Astrocyte of the cerebellum (primary cell): ENCODE measurements around the gene SEPTIN1.

Experiments used
- DNase-seq: peaks from one replicate; pipeline ENCODE4 v3.0.0-alpha.2; 2011; ENCODE audit warnings: low read depth
- H3K4me3 ChIP-seq: 2 replicates; pipeline ENCODE4 v1.5.1; 2011; ENCODE audit warnings: mild to moderate bottlenecking, low read depth, low read length, moderate library complexity
- in situ Hi-C: cut with HindIII; loops from 2 replicates; pipeline ENCODE4 v1.10.0; 2017; ENCODE audit warnings: low sequenced_read_pairs
- TF ChIP-seq, protein P1 (sequence below): IDR thresholded peaks from 2 replicates; pipeline ENCODE4 v1.5.1; 2012; ENCODE audit warnings: low read length, low read depth, moderate library complexity, mild to moderate bottlenecking; ENCODE audit errors: missing control alignments

The SEPTIN1 gene

DNA sequence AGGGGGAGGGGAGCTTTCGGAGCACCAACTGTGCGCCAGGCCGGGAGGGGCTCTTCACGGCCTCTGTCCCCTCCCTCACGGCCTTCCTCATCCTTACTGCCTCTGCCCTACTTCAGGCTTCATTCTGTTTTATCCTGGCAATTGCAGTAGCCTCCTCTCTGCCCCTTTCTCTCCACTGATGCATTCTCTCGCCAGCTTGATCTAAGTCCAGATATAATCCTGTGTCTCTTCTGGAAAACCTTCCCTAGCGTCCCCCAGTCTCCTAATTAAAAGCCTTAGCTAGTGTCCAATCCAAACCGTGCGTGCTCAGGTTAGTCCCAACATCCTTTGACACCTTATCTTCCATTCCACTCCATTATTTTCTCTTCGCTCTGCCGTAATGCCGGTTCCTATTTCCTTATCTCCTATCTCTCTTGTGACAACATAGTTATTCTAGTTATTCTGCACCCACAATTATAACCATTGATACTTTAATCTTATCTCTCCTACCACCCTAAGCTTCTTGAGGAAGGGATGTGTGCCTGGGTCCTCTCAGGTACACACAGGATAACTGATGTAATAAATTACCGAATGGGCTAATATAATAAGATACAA, 13.7 kb upstream of the SEPTIN1 start:
- in situ Hi-C loops: loop anchor here (10.0 kb wide), 1 partner anchor 321 kb away; the partner anchor contains the start of gene PPP4C
- DNase-seq: no peak
- peak overlapping the region; percentile 70 for H3K4me3 ChIP-seq
- TF ChIP-seq, protein P1, sequence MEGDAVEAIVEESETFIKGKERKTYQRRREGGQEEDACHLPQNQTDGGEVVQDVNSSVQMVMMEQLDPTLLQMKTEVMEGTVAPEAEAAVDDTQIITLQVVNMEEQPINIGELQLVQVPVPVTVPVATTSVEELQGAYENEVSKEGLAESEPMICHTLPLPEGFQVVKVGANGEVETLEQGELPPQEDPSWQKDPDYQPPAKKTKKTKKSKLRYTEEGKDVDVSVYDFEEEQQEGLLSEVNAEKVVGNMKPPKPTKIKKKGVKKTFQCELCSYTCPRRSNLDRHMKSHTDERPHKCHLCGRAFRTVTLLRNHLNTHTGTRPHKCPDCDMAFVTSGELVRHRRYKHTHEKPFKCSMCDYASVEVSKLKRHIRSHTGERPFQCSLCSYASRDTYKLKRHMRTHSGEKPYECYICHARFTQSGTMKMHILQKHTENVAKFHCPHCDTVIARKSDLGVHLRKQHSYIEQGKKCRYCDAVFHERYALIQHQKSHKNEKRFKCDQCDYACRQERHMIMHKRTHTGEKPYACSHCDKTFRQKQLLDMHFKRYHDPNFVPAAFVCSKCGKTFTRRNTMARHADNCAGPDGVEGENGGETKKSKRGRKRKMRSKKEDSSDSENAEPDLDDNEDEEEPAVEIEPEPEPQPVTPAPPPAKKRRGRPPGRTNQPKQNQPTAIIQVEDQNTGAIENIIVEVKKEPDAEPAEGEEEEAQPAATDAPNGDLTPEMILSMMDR: no peak

DNA sequence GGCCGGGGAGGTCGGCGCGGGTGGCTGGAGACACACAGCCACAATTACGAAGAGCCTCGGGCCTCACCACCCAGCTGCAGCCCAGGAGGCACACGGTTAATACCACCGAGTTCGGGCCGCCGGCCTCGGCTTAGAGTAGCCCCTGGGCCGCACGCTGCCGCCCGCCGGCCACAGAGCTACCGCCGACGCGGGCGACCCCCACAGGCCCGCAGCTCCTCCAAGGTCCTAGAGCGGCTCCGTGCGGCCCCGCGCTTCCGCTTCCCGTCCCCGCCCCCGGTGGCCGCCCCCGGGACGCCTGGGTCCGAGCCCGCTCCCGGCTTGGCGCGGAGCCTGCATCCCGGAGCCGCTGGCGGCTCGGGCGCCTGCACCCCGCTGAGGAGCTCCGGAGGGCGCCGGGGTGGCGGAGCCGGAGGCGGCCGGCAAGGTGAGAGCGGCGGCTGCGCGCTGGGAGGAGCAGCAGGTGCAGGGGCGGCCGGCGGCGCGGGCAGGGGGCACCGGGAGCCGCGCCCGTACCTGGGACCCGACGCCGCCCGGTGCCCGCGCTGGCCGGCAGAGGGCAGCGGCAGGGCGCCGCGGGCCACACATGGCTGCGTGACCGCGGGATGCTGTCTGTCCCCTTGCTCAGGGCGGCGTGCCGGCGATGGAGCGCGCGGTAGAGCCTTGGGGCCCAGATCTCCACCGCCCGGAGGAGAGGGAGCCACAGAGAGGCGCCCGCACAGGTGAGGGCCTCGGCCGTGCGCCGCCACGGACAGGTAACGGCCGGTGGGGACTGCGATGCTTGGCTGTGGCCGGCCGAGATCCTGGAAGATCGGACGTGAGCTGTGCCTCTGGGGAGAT, 13.0 kb upstream of the SEPTIN1 start, which contains the start of gene ZNF48:
TSS of gene ZNF48 (plus strand) at position 266 of the 837 bp plus-strand sequence. CDS start at position 641, 375 bp downstream.
- H3K4me3 ChIP-seq: peak within 1 kb of the TSS; percentile 70
- in situ Hi-C loops: loop anchor here (10.0 kb wide), 1 partner anchor 321 kb away; the partner anchor contains the start of gene PPP4C
- peak; percentile 77 for DNase-seq
- TF ChIP-seq, protein P1: peak; percentile 9

DNA sequence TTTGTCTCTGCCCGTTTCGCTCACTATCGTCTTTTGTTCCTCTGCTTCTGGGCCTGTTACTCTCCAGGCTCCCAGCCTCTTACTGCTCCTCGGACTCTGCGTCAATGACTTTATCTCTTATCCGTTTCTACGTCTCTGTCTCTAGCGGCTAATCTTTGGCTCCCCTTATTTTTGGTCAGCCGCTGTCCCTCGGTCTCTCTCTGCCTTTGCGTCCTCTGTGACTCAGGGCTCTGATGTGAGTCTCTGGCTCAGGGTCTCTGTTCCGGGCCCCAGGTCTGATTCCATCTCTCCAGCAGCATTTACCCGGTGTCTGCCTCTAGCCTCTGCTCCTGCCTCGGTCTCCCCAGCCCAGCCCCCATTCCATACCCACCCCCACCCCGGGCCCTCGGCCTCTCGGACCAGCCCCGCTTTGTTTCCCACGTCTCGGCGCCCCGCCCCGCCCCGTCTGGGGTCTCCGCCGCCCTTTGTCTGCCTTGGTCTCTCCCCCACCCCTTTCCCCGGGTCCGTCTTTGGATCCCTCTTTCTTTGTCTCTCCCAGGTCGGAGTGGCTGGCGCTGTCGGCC, 12.3 kb upstream of the SEPTIN1 start:
- no peak for DNase-seq
- peak overlapping the region; percentile 70 for H3K4me3 ChIP-seq
- TF ChIP-seq, protein P1: no peak
- in situ Hi-C loops: loop anchor here (10.0 kb wide), 1 partner anchor 320 kb away; the partner anchor contains the start of gene PPP4C

DNA sequence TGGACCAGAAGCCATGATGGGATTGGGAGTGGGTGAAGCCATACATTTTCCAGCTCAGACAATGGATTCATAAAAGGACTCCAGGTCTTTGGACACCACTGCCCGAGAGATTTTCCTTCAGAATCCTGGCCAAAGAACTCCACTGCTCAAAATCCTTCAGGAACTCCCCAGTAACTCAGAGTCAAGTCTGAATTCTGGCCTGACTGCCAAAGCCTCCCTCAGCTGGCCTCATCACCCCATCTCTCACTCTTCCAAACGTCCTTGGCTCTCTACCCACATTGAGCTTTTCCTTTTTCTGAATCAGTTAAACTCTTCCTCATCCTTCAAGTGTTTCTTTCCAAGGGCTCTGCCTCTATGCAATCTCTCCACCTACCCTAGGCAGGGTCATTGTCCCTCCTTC, 1.2 kb upstream of the SEPTIN1 start:
- DNase-seq: no peak
- no peak overlapping the region for H3K4me3 ChIP-seq
- in situ Hi-C loops: no loop called here
- TF ChIP-seq, protein P1: no peak

DNA sequence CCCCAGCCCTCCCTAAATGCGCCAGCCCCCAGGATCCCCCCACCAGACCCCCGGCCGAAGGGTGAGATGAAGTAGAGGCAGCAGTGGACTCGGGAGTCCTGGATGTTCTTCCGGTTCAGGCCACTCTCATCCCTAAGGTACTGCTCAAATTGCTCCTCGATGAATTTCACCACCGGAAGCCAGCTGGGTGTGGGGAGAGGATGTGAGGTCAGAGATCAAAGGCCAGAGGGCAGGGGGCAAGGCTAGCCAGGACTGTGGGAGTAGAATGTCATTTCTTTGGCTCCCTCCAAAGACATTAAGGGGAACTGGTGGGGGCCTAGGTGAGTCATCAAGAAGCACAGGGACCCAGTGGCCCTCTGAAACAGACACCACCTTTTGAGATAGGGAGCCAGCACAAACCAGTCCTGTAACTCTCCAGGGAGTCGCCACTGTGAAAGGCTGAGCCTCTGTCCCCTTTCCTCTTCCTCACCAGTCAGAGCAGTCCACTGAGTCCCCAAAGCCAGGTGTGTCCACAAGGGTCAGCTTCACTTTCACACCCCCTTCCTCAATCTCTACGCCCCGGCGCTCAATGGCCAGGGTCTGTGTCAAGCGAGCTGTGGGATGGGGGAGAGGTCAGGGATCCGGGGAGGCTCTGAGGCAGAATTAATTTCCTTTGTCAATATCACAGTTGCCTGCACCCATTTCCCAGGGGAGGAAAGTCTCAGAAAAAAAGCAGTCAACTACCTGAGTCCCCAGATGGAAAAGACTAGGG, 895 bp downstream of the SEPTIN1 start:
- TF ChIP-seq, protein P1: no peak
- in situ Hi-C loops: no loop called here
- H3K4me3 ChIP-seq: no peak overlapping the region
- DNase-seq: no peak

DNA sequence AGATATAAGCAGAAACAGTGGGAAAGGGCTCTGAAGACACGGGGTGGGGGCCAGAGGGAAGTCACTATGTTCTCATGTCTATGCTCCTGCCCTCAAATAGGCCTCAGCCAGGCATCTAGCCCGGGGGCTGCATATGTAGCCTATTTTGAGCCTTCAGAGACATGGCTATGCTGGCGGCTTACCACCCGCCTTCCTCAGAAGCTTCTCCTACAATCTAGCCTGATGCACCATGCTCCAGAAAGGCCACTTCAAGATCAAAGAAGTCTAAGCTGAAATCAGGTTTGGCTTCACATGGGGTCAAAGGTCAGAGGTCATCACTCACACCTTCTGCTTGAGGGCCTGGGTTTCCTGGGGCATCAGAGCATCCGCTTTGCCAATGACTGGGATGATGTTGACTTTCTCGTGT, 1.6 kb downstream of the SEPTIN1 start:
- no peak for DNase-seq
- H3K4me3 ChIP-seq: no peak overlapping the region
- in situ Hi-C loops: no loop called here
- TF ChIP-seq, protein P1: no peak
